Measurements from ENCODE around the gene HIF3A. TPM values are rescaled to one million over a fixed set of nuclear protein-coding genes. Genes with fewer than 3 reads are reported as not detected.

HIF3A gene
- total RNA-seq, 4 donors from 2014 or later = 49.1 to 88.3 (median 66.0) TPM

- Histone ChIP-seq H3K4me3 (replicated peaks in 1 of 3) (no peak overlapping the region), H3K27ac (peak overlapping the region in 2 of 3 donors; percentile 10 to 40), H3K9me3 (no peaks in the 10 kb centered on the region), H3K27me3 (no peaks in the 10 kb centered on the region), H3K4me1 (no peaks in the 10 kb centered on the region), H3K36me3 (no peaks in the 10 kb centered on the region)
- WGBS, 2 donors = 58 to 64% methylated on average over 4 of the region's 4 CpGs
- TF ChIP-seq POLR2A (IDR thresholded peaks at IDR 0.05) (no peak), CTCF (IDR thresholded peaks at IDR 0.05) (no peak)
- intact Hi-C loops (cut with DNase I) = loop anchor here (10.0 kb wide), 3 partner anchors 55 to 195 kb away; partner anchors contain the start of gene PPP5C
- DNase-seq = no peak
Measured at GRCh38 chr19:46289724-46290619, 6.9 kb upstream of the HIF3A start.

- Histone ChIP-seq H3K9me3 (no peaks in the 10 kb centered on the region), H3K4me3 (replicated peaks in 1 of 3) (no peak overlapping the region), H3K27me3 (no peaks in the 10 kb centered on the region), H3K27ac (no peak overlapping the region), H3K36me3 (no peaks in the 10 kb centered on the region), H3K4me1 (peaks cover 3 to 5% of the 10 kb centered on the region in 2 donors)
- DNase-seq = no peak
- TF ChIP-seq POLR2A (IDR thresholded peaks at IDR 0.05) (no peak), CTCF (IDR thresholded peaks at IDR 0.05) (no peak)
- intact Hi-C loops (cut with DNase I) = no loop called here
Measured at GRCh38 chr19:46291829-46292228, 5.0 kb upstream of the HIF3A start.

GRCh38 chr19:46294494-46294893 lies 2.3 kb upstream of the HIF3A start:
- intact Hi-C loops (cut with DNase I) = no loop called here
- 79 to 89% methylated on average over 6 of the region's 6 CpGs for WGBS, 2 donors
- Histone ChIP-seq H3K27me3 (no peaks in the 10 kb centered on the region), H3K4me3 (replicated peaks in 1 of 3) (no peak overlapping the region), H3K4me1 (peaks cover 15 to 31% of the 10 kb centered on the region in 2 donors), H3K27ac (no peak overlapping the region), H3K9me3 (no peaks in the 10 kb centered on the region), H3K36me3 (no peaks in the 10 kb centered on the region)
- TF ChIP-seq POLR2A (IDR thresholded peaks at IDR 0.05) (no peak), CTCF (IDR thresholded peaks at IDR 0.05) (no peak)
- DNase-seq = no peak

- H3K9me3 ChIP-seq = no peaks in the 10 kb centered on the region
- no peak for DNase-seq
- H3K27ac ChIP-seq = no peak overlapping the region
- H3K4me3 ChIP-seq (replicated peaks in 1 of 3) = no peak overlapping the region
- H3K27me3 ChIP-seq = no peaks in the 10 kb centered on the region
- WGBS, 2 donors = 61 to 62% methylated on average over 5 of the region's 5 CpGs
- H3K4me1 ChIP-seq = peaks cover 26 to 42% of the 10 kb centered on the region in 2 donors
- H3K36me3 ChIP-seq = no peaks in the 10 kb centered on the region
- intact Hi-C loops (cut with DNase I) = no loop called here
- TF ChIP-seq CTCF (IDR thresholded peaks at IDR 0.05) (no peak), POLR2A (IDR thresholded peaks at IDR 0.05) (no peak)
Measured at GRCh38 chr19:46295401-46296201, 1.2 kb upstream of the HIF3A start.

GRCh38 chr19:46296202-46296480 lies 701 bp upstream of the HIF3A start:
- WGBS, 2 donors = 47 to 51% methylated on average over 3 of the region's 3 CpGs
- intact Hi-C loops (cut with DNase I) = no loop called here
- no peak for DNase-seq
- Histone ChIP-seq H3K27ac (no peak overlapping the region), H3K4me1 (peaks cover 32 to 48% of the 10 kb centered on the region in 2 donors), H3K4me3 (replicated peaks in 1 of 3) (no peak overlapping the region), H3K27me3 (no peaks in the 10 kb centered on the region), H3K36me3 (no peaks in the 10 kb centered on the region), H3K9me3 (no peaks in the 10 kb centered on the region)
- no peak for TF ChIP-seq POLR2A (IDR thresholded peaks at IDR 0.05)
- TF ChIP-seq CTCF (IDR thresholded peaks at IDR 0.05) = no peak

Data from thyroid gland (tissue), 4 donors.